Spleen (tissue), 7 donors: ENCODE measurements around the gene CTSE.

Experiments
- CTCF ChIP-seq, 11 experiments: fragments of 200-600 bp in 7 of 11; fragments of 450-650 bp in 4 of 11; sonication (generic) in 4 of 11; IDR thresholded peaks in 8 of 11; conservative IDR thresholded peaks in 3 of 11; 1 replicate in 7 of 11; 2 replicates in 4 of 11; pipeline versions ENCODE4 v1.4.0 to v1.8.0; 2016 to 2021; ENCODE audit warnings: antibody characterized with exemption in 11 of 11, inconsistent platforms in 4 of 11, mild to moderate bottlenecking in 1 of 11
- POLR2A ChIP-seq, 3 donors: fragments of 450-650 bp; IDR thresholded peaks; one replicate each; pipeline ENCODE4 v1.5.1; 2017; ENCODE audit warnings: antibody characterized with exemption in 3 of 3, mild to moderate bottlenecking in 1 of 3
- donor health status: DM: no; HTN: no; CAD: no; lungs with moderate emphysema.
- donor health status: DM: no; HTN: no; CAD: no.
- donor health status: DM: no; HTN: no; CAD: no.

- TF ChIP-seq CTCF (IDR thresholded peaks at IDR 0.05 in 8 of 11, conservative IDR thresholded peaks at IDR 0.05 in 3 of 11) (no peak), POLR2A (IDR thresholded peaks at IDR 0.05) (no peak)
Measured at GRCh38 chr1:206005778-206006180, 17.9 kb downstream of the CTSE start.
